ENCODE results near the gene RIMKLB. TPM values are rescaled to one million over a fixed set of nuclear protein-coding genes. Genes with fewer than 3 reads are reported as not detected.
"Not testable (repeated sequence)": the region's sequence is repeated elsewhere in the genome, so short reads cannot be mapped to it uniquely, and the experiment has no call there.

RIMKLB gene
- total and polyA plus RNA-seq, 2 of the 4 experiments (the other 2 are of a cell fraction): 12.5 to 18.8 TPM

GRCh38 chr12:8746046-8746445 lies 48.3 kb downstream of the RIMKLB start:
- H3K79me1 ChIP-seq (ENCODE audit: low read depth in 1 of 2, low read length in 2 of 2): peaks cover 3% of the 10 kb centered on the region in 2 experiments; a peak in 2 of 4 replicates
- no peaks in the 10 kb centered on the region for H3K27me3 ChIP-seq (ENCODE audit: control insufficient read depth, insufficient read depth, low read length)
- H3K9me1 ChIP-seq (ENCODE audit: insufficient read depth, low read length): peaks cover 4% of the 10 kb centered on the region
- DNase-seq (no peak), ATAC-seq (ENCODE audit: low read depth) (no peak)
- H3K56ac ChIP-seq (ENCODE audit: extremely low read depth, insufficient read depth, low read length): no peak overlapping the region
- no peak overlapping the region for H2AK9ac ChIP-seq (replicated peaks; ENCODE audit: low read depth, low read length, poor library complexity)
- H3K14ac ChIP-seq (replicated peaks; ENCODE audit: low read depth, low read length): no peak overlapping the region
- TF ChIP-seq SMC3 (IDR thresholded peaks at IDR 0.05; ENCODE audit: low read depth, low read length) (no peak), CHD1 (IDR thresholded peaks at IDR 0.05; ENCODE audit: low read depth, low read length) (no peak), NFE2L2 (IDR thresholded peaks at IDR 0.05; ENCODE audit: low read depth, low read length) (no peak), MAFK (IDR thresholded peaks at IDR 0.05; ENCODE audit: low read depth, low read length) (no peak), POLR2A (IDR thresholded peaks at IDR 0.05; ENCODE audit: low read depth, low read length) (no peak)
- TF ChIP-seq, protein P1, sequence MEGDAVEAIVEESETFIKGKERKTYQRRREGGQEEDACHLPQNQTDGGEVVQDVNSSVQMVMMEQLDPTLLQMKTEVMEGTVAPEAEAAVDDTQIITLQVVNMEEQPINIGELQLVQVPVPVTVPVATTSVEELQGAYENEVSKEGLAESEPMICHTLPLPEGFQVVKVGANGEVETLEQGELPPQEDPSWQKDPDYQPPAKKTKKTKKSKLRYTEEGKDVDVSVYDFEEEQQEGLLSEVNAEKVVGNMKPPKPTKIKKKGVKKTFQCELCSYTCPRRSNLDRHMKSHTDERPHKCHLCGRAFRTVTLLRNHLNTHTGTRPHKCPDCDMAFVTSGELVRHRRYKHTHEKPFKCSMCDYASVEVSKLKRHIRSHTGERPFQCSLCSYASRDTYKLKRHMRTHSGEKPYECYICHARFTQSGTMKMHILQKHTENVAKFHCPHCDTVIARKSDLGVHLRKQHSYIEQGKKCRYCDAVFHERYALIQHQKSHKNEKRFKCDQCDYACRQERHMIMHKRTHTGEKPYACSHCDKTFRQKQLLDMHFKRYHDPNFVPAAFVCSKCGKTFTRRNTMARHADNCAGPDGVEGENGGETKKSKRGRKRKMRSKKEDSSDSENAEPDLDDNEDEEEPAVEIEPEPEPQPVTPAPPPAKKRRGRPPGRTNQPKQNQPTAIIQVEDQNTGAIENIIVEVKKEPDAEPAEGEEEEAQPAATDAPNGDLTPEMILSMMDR (conservative IDR thresholded peaks at IDR 0.05; ENCODE audit: low read depth, low read length): no peak
- no peak overlapping the region for H2AFZ ChIP-seq (replicated peaks; ENCODE audit: low read length, poor library complexity)
- CTCF ChIA-PET: no interaction called here
- H3K27ac ChIP-seq (ENCODE audit: insufficient read depth, low read length): no peak overlapping the region
- H3K4me2 ChIP-seq (ENCODE audit: low read depth, low read length): no peak overlapping the region
- in situ Hi-C loops (cut with MboI; ENCODE audit: low sequenced_read_pairs) (no loop called here), dilution Hi-C loops (cut with HindIII; ENCODE audit: low sequenced_read_pairs, unreplicated experiment) (no loop called here), intact Hi-C loops (cut with micrococcal nuclease) (no loop called here)
- no TSS peak for BruUV-seq (replicated peaks)
- H4K20me1 ChIP-seq (ENCODE audit: insufficient read depth, low read length): no peaks in the 10 kb centered on the region
- H2BK20ac ChIP-seq (ENCODE audit: low read depth, low read length): no peak overlapping the region
- H2AK5ac ChIP-seq (ENCODE audit: low read depth, low read length): no peak overlapping the region
- H2BK120ac ChIP-seq (ENCODE audit: low read depth, low read length): no peak overlapping the region
- no peak overlapping the region for H3K4ac ChIP-seq (ENCODE audit: low read depth, low read length)
- H4K5ac ChIP-seq (ENCODE audit: low read depth, low read length): no peak overlapping the region
- no peak overlapping the region for H3K4me3 ChIP-seq (ENCODE audit: insufficient read depth, low read depth, low read length)
- POLR2A ChIA-PET (ENCODE audit: unreplicated experiment): no interaction called here
- no peak overlapping the region for H2BK15ac ChIP-seq (ENCODE audit: low read depth, low read length)
- no peaks in the 10 kb centered on the region; the same call in 1 of the 2 replicates for H3K36me3 ChIP-seq (ENCODE audit: control insufficient read depth, insufficient read depth, low read length)
- no peak overlapping the region for H4K8ac ChIP-seq (ENCODE audit: low read depth in 2 of 2, low read length in 2 of 2)
- no peak overlapping the region for H4K91ac ChIP-seq (ENCODE audit: insufficient read depth, low read depth, low read length)
- H3K9me3 ChIP-seq (ENCODE audit: control insufficient read depth, insufficient read depth, low read length): no peaks in the 10 kb centered on the region
- no peak overlapping the region for H2BK5ac ChIP-seq (ENCODE audit: low read depth, low read length, poor library complexity, severe bottlenecking)
- H3K4me1 ChIP-seq (ENCODE audit: control insufficient read depth, insufficient read depth, low read length): peaks cover 4% of the 10 kb centered on the region
- no peak overlapping the region for H3K9ac ChIP-seq (ENCODE audit: low read depth, low read length)
- H3K23ac ChIP-seq (ENCODE audit: low read depth, low read length): no peak overlapping the region
- no peak overlapping the region for H3K18ac ChIP-seq (ENCODE audit: low read depth, low read length)
- 100% methylated on average over 2 of the region's 5 CpGs; no CpG with 5 or more reads in 1 of the 2 experiments for WGBS, 2 experiments (ENCODE audit: extremely low coverage in 2 of 2, insufficient read length in 1 of 2)

- BruUV-seq (replicated peaks); H3K4ac ChIP-seq (ENCODE audit: low read depth, low read length); H3K4me2 ChIP-seq (ENCODE audit: low read depth, low read length); H3K9me1 ChIP-seq (ENCODE audit: insufficient read depth, low read length); H3K9ac ChIP-seq (ENCODE audit: low read depth, low read length); H4K20me1 ChIP-seq (ENCODE audit: insufficient read depth, low read length); ATAC-seq (ENCODE audit: low read depth); H3K4me1 ChIP-seq (ENCODE audit: control insufficient read depth, insufficient read depth, low read length); H3K36me3 ChIP-seq (ENCODE audit: control insufficient read depth, insufficient read depth, low read length); dilution Hi-C loops (cut with HindIII; ENCODE audit: low sequenced_read_pairs, unreplicated experiment); intact Hi-C loops (cut with micrococcal nuclease); in situ Hi-C loops (cut with MboI; ENCODE audit: low sequenced_read_pairs); H3K9me3 ChIP-seq (ENCODE audit: control insufficient read depth, insufficient read depth, low read length); DNase-seq; H2BK120ac ChIP-seq (ENCODE audit: low read depth, low read length); H3K18ac ChIP-seq (ENCODE audit: low read depth, low read length); H2BK15ac ChIP-seq (ENCODE audit: low read depth, low read length); H3K27me3 ChIP-seq (ENCODE audit: control insufficient read depth, insufficient read depth, low read length); CTCF ChIA-PET; H2AFZ ChIP-seq (replicated peaks; ENCODE audit: low read length, poor library complexity); H4K5ac ChIP-seq (ENCODE audit: low read depth, low read length); H3K79me1 ChIP-seq (ENCODE audit: low read depth in 1 of 2, low read length in 2 of 2); H3K23ac ChIP-seq (ENCODE audit: low read depth, low read length); H2AK5ac ChIP-seq (ENCODE audit: low read depth, low read length); H3K14ac ChIP-seq (replicated peaks; ENCODE audit: low read depth, low read length); H2AK9ac ChIP-seq (replicated peaks; ENCODE audit: low read depth, low read length, poor library complexity); H3K4me3 ChIP-seq (ENCODE audit: insufficient read depth, low read depth, low read length); POLR2A ChIA-PET (ENCODE audit: unreplicated experiment); H2BK5ac ChIP-seq (ENCODE audit: low read depth, low read length, poor library complexity, severe bottlenecking); H4K8ac ChIP-seq (ENCODE audit: low read depth in 2 of 2, low read length in 2 of 2); H4K91ac ChIP-seq (ENCODE audit: insufficient read depth, low read depth, low read length); H3K56ac ChIP-seq (ENCODE audit: extremely low read depth, insufficient read depth, low read length); H2BK20ac ChIP-seq (ENCODE audit: low read depth, low read length); H3K27ac ChIP-seq (ENCODE audit: insufficient read depth, low read length): not testable (repeated sequence)
- WGBS, 2 experiments (ENCODE audit: extremely low coverage in 2 of 2, insufficient read length in 1 of 2): no CpG with 5 or more reads among the region's 4 CpGs
Measured at GRCh38 chr12:8760076-8760475, 62.3 kb downstream of the RIMKLB start.
